ENCODE data around the gene DYRK1A.

DYRK1A gene

DNA sequence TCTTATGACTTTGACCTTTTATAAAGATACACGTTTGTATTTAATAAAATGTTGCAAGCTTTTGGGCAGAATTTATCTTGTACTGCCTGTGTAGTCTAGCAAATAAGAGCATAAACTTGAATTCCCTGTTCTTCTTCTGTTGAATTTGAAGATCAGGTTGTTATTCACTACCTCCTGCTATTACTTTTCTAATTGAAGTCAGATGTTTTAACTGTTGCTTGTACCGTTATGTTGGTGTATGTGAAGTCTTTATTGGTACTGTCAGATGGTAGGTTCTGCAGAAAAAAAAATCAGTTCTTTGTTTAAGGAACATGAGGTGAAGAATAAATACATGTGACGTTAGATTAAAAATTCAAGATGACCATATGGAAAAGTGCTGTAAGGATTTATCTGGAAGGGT lies 69.1 kb downstream of the DYRK1A start:
- in situ Hi-C loops (cut with MboI; ENCODE audit: low sequenced_read_pairs, unreplicated experiment), result no loop called here
- no peak for DNase-seq (ENCODE audit: low spot score)
- TF ChIP-seq, protein P1, sequence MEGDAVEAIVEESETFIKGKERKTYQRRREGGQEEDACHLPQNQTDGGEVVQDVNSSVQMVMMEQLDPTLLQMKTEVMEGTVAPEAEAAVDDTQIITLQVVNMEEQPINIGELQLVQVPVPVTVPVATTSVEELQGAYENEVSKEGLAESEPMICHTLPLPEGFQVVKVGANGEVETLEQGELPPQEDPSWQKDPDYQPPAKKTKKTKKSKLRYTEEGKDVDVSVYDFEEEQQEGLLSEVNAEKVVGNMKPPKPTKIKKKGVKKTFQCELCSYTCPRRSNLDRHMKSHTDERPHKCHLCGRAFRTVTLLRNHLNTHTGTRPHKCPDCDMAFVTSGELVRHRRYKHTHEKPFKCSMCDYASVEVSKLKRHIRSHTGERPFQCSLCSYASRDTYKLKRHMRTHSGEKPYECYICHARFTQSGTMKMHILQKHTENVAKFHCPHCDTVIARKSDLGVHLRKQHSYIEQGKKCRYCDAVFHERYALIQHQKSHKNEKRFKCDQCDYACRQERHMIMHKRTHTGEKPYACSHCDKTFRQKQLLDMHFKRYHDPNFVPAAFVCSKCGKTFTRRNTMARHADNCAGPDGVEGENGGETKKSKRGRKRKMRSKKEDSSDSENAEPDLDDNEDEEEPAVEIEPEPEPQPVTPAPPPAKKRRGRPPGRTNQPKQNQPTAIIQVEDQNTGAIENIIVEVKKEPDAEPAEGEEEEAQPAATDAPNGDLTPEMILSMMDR (IDR thresholded peaks at IDR 0.05; ENCODE audit: borderline replicate concordance, control extremely low read depth, extremely low read depth, insufficient read depth, missing control alignments), result no peak

DNA sequence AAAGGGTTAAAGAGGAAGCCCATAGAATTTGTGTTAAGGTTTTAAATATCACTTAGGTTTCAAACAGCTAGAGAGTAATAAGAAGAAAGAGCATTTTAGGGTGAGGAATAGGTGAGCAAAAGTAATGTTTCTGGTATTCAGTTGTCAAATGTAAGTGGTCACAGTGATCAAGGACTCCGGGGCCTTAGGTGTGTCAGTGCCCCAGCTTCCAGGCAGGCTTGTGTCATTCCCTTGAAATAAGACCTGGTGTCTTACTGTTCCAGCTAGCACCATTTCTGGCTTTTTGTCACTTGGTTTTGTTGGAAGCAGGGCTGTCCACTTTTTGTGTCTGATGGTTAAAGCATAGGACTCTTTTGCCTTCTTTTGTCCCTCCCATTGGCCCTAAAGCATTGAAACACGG lies 69.6 kb downstream of the DYRK1A start:
- in situ Hi-C loops (cut with MboI; ENCODE audit: low sequenced_read_pairs, unreplicated experiment), result no loop called here
- TF ChIP-seq, protein P1 (IDR thresholded peaks at IDR 0.05; ENCODE audit: borderline replicate concordance, control extremely low read depth, extremely low read depth, insufficient read depth, missing control alignments), result no peak
- DNase-seq (ENCODE audit: low spot score), result no peak

DNA sequence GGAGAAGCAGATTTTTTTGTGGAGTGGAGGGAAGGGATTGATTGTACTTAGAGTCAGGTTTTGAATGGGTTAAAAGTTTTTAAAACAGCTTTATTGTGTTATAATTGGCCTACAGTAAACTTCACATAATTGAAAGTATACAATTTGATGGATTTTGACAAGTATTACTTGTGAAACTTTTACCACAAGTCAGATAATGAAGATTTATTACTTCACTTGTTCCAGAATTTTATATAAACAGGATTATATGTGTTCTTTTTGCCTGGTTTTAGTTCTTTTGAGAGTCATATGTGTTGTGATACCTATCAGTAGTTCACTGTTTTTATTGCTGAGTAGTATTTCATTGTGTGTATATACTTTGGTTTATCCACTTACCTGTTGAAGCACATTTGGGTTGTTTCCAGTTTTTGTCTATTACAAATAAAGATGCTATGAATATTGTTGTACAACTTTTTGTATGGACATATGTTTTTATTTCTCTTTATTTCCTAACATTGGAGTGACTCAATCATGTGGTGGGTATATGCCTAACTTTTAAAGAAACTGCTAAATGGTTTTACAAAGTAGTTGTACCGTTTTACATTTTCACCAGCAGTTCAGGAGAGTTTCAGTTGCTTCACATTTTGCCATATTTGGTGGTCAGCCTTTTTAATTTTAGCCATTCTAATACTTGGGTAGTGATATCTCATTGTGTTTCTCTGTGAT lies 71.0 kb downstream of the DYRK1A start:
- no peak for DNase-seq (ENCODE audit: low spot score)
- TF ChIP-seq, protein P1 (IDR thresholded peaks at IDR 0.05; ENCODE audit: borderline replicate concordance, control extremely low read depth, extremely low read depth, insufficient read depth, missing control alignments), result no peak
- in situ Hi-C loops (cut with MboI; ENCODE audit: low sequenced_read_pairs, unreplicated experiment), result no loop called here

DNA sequence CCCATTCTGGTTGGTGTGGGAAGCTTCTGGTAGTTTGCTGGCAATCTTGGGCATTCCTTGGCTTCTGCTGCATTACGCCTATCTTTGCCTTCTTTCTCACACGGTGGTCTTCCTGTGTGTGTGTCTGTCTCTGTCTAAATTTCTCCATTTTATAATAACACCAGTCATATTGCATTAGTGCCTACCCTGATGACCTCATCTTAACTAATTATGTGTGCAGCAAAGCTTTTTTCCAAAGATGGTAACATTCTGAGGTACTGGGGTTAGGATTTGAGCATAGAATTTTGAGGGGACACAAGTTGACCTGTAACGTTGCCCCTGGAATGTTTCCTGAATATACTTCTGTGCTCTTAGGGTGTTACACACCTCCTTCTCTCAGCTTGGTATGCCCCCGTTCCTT lies 77.1 kb downstream of the DYRK1A start:
- TF ChIP-seq, protein P1 (IDR thresholded peaks at IDR 0.05; ENCODE audit: borderline replicate concordance, control extremely low read depth, extremely low read depth, insufficient read depth, missing control alignments), result no peak
- in situ Hi-C loops (cut with MboI; ENCODE audit: low sequenced_read_pairs, unreplicated experiment), result no loop called here
- no peak for DNase-seq (ENCODE audit: low spot score)

DNA sequence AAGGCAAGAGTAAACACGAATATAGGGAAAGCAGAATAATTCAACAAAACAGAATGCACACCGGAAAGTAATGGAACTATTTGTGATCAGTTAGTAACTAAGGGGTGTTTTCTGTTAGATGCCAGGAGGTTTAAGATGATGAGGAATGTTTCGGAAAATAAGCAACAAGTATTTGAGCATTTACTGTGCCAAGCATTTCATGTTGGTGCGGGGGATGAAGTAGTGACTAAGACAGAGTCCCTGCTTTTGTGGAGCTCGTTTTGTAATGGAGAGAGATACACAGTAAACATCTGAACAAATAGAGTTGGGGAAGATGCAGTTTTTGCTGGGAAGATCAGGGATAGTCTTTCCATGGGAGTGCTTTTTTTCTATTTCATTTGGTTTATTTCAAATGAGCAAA lies 78.7 kb downstream of the DYRK1A start:
- no peak for DNase-seq (ENCODE audit: low spot score)
- TF ChIP-seq, protein P1 (IDR thresholded peaks at IDR 0.05; ENCODE audit: borderline replicate concordance, control extremely low read depth, extremely low read depth, insufficient read depth, missing control alignments), result no peak
- in situ Hi-C loops (cut with MboI; ENCODE audit: low sequenced_read_pairs, unreplicated experiment), result no loop called here

DNA sequence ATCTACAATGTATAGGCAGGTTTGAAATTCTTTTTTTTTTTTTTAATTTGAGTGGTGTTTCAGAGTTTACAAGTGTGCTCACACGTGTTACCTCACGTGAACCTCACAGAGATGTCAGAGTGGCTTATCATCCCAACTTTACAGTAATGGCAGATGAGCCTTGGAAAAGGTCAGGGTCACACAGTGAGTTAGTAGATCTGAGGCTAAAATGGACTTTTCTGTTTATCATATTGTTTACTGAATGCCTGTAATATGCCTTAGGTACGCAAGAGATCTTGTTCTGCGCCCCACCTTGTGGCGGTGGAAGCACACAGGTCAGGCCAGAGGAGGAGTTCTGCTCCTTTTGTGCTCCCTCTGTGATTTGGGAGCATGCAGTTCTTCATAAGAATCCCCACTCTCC lies 80.0 kb downstream of the DYRK1A start:
- TF ChIP-seq, protein P1 (IDR thresholded peaks at IDR 0.05; ENCODE audit: borderline replicate concordance, control extremely low read depth, extremely low read depth, insufficient read depth, missing control alignments), result no peak
- DNase-seq (ENCODE audit: low spot score), result no peak
- in situ Hi-C loops (cut with MboI; ENCODE audit: low sequenced_read_pairs, unreplicated experiment), result no loop called here
